GM20000 (cell line): Measurements from ENCODE around the gene CMTR2.

ENCODE experiments used
- DNase-seq: peaks from one replicate; pipeline ENCODE4 v3.0.0; 2012; ENCODE audit warnings: low spot score
- TF ChIP-seq, protein P1 (sequence below): IDR thresholded peaks from 2 replicates; pipeline ENCODE4 v1.5.1; 2012; ENCODE audit warnings: mild to moderate bottlenecking, control low read depth; ENCODE audit errors: extremely low read depth, missing control alignments

The CMTR2 gene

DNA sequence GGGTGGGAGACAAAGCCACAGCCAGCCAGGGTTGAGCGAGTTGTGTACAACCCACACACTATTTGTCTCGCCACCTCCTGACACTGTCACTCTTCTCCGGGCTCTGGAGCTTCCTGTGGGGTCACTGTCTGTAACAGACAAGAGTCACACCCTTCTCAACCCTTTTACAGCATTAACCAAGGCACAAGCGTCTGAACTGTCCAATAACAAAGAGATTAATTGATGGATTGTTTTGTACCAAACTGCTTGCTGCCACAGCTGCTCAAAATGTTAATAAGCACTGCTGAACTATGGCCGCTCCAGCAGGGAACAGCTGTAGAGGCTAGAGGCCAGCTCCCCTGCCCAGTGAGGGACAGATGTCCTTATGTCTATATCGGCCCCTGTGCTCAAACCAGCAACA is 33.5 kb downstream of the CMTR2 start:
- TF ChIP-seq, protein P1, sequence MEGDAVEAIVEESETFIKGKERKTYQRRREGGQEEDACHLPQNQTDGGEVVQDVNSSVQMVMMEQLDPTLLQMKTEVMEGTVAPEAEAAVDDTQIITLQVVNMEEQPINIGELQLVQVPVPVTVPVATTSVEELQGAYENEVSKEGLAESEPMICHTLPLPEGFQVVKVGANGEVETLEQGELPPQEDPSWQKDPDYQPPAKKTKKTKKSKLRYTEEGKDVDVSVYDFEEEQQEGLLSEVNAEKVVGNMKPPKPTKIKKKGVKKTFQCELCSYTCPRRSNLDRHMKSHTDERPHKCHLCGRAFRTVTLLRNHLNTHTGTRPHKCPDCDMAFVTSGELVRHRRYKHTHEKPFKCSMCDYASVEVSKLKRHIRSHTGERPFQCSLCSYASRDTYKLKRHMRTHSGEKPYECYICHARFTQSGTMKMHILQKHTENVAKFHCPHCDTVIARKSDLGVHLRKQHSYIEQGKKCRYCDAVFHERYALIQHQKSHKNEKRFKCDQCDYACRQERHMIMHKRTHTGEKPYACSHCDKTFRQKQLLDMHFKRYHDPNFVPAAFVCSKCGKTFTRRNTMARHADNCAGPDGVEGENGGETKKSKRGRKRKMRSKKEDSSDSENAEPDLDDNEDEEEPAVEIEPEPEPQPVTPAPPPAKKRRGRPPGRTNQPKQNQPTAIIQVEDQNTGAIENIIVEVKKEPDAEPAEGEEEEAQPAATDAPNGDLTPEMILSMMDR, result no peak
- no peak for DNase-seq

DNA sequence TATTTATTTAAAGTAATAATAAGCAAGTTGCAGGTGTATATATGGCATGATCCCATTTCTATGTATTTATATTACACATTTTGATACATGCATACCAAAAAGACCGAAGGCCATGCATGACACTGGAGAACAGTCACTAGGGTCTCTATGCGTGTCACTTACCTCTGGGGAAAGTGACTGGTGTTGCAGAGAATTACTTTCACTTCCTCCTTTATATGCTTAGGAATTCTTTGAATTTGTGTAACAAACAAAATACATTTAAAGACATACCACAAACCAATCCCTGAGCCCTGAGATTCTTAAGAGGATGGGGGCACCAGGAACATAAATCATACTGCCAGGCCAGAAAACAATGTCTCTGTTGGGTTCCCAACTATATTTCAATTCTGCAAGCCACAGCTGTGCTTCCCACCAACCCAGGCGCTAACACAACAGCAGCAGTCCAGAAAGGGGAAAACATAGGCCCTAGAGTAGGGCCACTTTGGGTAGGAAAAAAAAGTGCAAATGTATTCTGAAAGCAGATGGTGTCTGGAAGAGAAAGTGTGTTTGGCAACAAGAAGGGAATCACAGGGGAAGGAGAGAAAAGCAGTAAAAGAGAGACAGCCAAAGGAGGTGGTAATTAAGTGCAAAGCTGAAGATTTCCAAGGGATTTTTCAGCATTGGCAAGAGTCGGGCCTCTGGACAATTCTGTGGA is 34.2 kb downstream of the CMTR2 start:
- TF ChIP-seq, protein P1, result no peak
- DNase-seq, result no peak

DNA sequence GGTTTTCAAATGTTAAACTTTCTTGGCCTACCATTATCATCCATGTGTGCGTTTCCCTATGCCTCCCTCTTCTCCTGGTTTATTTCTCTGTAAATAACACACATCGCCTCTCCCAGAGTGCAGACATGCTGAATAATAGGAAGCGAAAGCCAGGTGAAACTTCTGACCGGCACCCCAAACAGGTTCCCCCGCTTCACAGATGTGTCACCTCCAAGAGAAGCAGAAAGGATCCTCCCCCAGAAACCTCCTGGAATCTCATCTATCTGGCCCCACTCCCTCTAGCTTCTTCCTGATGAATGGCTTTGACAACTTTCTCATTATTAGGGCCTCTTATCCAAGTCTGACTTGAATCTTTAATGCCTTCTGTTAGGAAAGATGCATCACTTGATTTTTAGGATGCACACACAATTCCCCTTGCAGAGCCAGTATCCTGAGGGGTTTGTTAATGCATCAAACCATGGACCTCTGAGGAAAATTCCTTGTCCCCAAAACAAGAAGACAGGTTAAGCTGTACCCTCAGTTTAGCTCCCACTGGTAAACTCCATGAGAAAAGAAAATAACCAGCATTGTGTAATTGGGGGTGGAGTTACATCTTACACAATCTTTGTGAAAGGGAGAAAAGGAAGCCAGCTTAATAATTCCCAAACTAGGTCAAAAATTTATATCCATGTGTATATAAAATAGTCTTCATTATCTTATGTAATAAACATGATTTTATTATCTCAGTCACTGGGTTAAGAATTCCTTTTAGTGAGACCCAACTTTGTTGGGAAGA is 38.6 kb downstream of the CMTR2 start:
- no peak for DNase-seq
- TF ChIP-seq, protein P1, result no peak

DNA sequence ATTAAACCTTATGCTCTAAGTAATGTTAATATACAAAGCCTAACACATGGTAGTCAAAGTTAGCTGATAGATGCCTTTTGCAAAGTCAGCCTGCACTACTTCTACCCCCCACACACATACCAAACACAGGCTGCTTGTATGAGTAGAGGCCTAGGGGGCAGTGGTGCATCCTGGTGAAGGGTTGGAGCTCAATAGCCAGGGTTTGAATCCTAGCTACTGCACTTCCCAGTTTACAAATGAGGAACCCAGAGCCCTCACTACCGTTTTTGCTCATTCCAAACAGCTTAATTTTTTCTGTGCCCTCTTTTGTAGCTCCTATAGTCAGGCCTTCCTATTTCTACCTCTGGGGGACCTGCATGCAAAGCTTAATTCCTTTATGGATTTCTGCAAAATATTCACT is 39.8 kb downstream of the CMTR2 start:
- TF ChIP-seq, protein P1, result no peak
- no peak for DNase-seq

DNA sequence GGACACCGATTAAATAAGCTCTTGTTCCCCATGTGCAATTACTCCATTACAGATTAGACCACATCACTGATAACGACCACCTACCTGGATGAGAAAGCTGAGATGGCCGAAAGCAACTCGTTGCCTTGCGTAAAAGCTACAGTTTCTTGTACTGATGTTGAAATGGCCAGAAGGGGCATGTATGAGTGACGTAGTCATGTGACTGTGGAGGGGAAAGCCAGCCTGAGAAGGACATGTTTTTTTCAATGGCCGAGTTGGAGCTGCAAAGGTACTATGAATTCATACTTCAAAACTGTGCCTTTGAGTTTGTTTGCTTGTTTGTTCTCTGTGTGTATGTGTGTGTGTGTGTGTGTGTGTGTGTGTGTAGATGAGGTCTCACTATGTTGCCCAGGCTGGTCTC is 41.7 kb downstream of the CMTR2 start:
- TF ChIP-seq, protein P1, result no peak
- DNase-seq, result no peak

DNA sequence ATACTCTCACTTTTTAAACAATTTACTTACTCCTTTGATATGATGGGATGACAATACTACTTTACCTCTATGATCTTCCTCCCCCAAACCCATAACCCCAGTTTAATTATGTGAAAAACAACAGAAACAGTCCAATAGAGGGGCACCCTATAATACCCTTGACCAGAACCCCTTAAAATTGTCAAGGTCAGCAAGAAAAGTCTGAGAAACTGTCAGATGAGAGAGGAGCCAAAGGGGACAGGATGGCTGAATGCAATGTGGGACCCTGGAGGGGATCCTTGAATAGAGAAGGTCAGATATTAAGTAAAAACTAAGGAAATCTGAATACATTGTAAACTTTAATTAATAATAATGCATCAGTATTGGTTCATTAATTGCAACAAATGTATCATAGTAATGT is 42.9 kb downstream of the CMTR2 start:
- no peak for DNase-seq
- TF ChIP-seq, protein P1, result no peak

DNA sequence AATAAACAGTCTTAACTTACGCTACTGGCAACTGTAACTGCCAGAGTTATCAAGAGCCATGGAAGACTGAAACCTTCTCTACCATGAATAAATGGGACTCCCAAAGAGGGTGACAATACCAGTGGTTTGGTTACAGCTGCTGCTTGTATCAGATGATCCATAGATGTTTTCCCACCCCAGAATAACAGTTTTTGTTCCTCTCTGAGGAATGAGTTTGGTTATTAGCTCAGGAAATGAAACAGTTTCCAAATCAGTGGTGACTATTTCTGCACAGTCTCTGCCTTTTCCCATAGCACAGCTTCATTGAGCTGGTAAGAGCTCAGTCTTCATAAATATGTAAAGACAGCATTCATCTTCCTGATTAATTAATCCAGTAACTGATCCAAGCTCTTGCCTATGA is 44.7 kb downstream of the CMTR2 start:
- no peak for DNase-seq
- TF ChIP-seq, protein P1, result no peak
